ENCODE results near the gene ADAMTS8.

DNA sequence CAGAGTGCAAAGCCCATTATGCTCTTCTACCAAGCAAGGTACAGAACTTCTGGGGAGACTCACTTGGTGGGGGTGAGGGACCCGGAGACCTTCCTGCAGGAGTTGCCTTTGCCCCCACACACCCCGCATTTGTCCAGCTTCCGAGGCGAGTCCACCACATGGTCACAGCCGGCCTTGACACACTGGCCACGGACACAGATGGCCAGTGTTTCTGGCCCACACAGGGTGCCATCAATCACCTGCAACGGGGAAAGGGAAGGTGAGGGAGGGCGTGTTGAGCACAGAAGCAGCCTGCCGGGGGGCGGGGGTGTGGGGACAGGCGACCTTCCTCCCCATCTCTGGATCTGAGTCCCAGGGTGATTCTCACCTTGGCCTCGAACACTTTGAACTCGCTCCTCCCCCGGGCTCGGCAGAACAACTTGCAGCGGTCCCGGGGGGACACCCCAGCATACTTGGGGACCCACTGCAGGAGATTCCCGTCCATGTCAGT is 20.0 kb downstream of the ADAMTS8 start:
- TF ChIP-seq SUZ12 (IDR thresholded peaks at IDR 0.05; ENCODE audit: extremely low read depth, insufficient read depth, insufficient read length) (no peak), YY1 (IDR thresholded peaks at IDR 0.05; ENCODE audit: insufficient read depth, insufficient read length) (no peak), ZNF274 (IDR thresholded peaks at IDR 0.05; ENCODE audit: low read depth, low read length) (no peak)
